Ishikawa (cell line): Measurements from ENCODE around the gene CHAT.

Experiments used
- CEBPB ChIP-seq: IDR thresholded peaks from 2 replicates; pipeline ENCODE4 v1.6.1; 2012
- CREB1 ChIP-seq: IDR thresholded peaks from 2 replicates; pipeline ENCODE4 v1.6.1; 2012; ENCODE audit warnings: low read depth
- EGR1 ChIP-seq: IDR thresholded peaks from 2 replicates; pipeline ENCODE4 v1.6.1; 2012
- EP300 ChIP-seq: IDR thresholded peaks from 2 replicates; pipeline ENCODE4 v1.6.1; 2012; ENCODE audit warnings: borderline replicate concordance
- TAF1 ChIP-seq: IDR thresholded peaks from 2 replicates; pipeline ENCODE4 v1.6.1; 2012; ENCODE audit warnings: low read depth, mild to moderate bottlenecking
- TCF12 ChIP-seq: IDR thresholded peaks from 2 replicates; pipeline ENCODE4 v1.6.1; 2012; ENCODE audit warnings: low read depth
- TEAD4 ChIP-seq: IDR thresholded peaks from 2 replicates; pipeline ENCODE4 v1.6.1; 2012
- USF1 ChIP-seq: IDR thresholded peaks from 2 replicates; pipeline ENCODE4 v1.6.1; 2012
- TF ChIP-seq, protein P1 (sequence below): IDR thresholded peaks from 2 replicates; pipeline ENCODE4 v1.6.1; 2012
- TF ChIP-seq, protein P2 (sequence below): IDR thresholded peaks from 2 replicates; pipeline ENCODE4 v1.6.1; 2012; ENCODE audit warnings: low read depth, mild to moderate bottlenecking

DNA sequence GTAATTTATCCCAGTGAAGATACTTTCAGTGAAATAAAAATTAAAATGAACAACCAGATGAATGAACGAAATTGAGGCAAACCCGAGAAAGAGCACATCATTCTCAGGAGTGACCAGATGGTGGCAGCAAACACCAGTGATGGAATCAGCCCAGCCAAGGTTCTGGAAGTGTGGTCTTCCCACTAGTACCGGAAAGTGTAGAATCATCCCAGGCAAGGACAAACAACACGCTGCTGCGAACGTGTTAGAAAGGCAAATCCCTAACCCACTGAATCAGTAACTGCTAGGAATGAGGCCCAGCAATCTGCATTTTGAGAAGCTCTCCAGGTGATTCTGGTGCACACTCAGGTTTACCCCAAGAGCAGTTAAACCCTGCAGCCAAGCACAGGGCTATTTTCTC, 19.2 kb upstream of the CHAT start:
- TF ChIP-seq TAF1 (no peak), TCF12 (no peak), EP300 (no peak), EGR1 (no peak), CEBPB (no peak), TEAD4 (no peak), CREB1 (no peak), USF1 (no peak)
- TF ChIP-seq, protein P1, sequence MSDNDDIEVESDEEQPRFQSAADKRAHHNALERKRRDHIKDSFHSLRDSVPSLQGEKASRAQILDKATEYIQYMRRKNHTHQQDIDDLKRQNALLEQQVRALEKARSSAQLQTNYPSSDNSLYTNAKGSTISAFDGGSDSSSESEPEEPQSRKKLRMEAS = no peak
- TF ChIP-seq, protein P2, sequence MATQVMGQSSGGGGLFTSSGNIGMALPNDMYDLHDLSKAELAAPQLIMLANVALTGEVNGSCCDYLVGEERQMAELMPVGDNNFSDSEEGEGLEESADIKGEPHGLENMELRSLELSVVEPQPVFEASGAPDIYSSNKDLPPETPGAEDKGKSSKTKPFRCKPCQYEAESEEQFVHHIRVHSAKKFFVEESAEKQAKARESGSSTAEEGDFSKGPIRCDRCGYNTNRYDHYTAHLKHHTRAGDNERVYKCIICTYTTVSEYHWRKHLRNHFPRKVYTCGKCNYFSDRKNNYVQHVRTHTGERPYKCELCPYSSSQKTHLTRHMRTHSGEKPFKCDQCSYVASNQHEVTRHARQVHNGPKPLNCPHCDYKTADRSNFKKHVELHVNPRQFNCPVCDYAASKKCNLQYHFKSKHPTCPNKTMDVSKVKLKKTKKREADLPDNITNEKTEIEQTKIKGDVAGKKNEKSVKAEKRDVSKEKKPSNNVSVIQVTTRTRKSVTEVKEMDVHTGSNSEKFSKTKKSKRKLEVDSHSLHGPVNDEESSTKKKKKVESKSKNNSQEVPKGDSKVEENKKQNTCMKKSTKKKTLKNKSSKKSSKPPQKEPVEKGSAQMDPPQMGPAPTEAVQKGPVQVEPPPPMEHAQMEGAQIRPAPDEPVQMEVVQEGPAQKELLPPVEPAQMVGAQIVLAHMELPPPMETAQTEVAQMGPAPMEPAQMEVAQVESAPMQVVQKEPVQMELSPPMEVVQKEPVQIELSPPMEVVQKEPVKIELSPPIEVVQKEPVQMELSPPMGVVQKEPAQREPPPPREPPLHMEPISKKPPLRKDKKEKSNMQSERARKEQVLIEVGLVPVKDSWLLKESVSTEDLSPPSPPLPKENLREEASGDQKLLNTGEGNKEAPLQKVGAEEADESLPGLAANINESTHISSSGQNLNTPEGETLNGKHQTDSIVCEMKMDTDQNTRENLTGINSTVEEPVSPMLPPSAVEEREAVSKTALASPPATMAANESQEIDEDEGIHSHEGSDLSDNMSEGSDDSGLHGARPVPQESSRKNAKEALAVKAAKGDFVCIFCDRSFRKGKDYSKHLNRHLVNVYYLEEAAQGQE = no peak
